ENCODE data around the gene OOSP1.
"Not testable (repeated sequence)": the region's sequence is repeated elsewhere in the genome, so short reads cannot be mapped to it uniquely, and the experiment has no call there.

OOSP1 gene

GRCh38 chr11:59960502-59961381, 22.5 kb downstream of the OOSP1 start:
- DNase-seq: no peak

GRCh38 chr11:59962107-59962482, 23.9 kb downstream of the OOSP1 start:
- no peak for DNase-seq

- no peak for DNase-seq
Observed at GRCh38 chr11:59963733-59964132, 25.5 kb downstream of the OOSP1 start, which contains the start of gene OOSP4A. Gene OOSP4A (plus strand): TSS chr11:59964033. CDS start chr11:59964033, 0 bp downstream.

- DNase-seq: no peak
Observed at GRCh38 chr11:59965424-59965823, 27.2 kb downstream of the OOSP1 start.

- no peak for DNase-seq
Observed at GRCh38 chr11:59966201-59966600, 28.0 kb downstream of the OOSP1 start.

GRCh38 chr11:59967677-59968394, 29.6 kb downstream of the OOSP1 start:
- no peak for DNase-seq

GRCh38 chr11:59968395-59968783, 30.2 kb downstream of the OOSP1 start:
- no peak for DNase-seq

GRCh38 chr11:59973097-59973496, 34.9 kb downstream of the OOSP1 start:
- DNase-seq: no peak

- DNase-seq: no peak
Observed at GRCh38 chr11:59981106-59981770, 43.0 kb downstream of the OOSP1 start.

- not testable (repeated sequence) for DNase-seq
Observed at GRCh38 chr11:59982037-59982436, 43.8 kb downstream of the OOSP1 start.

- no peak for DNase-seq
Observed at GRCh38 chr11:59983212-59983611, 45.0 kb downstream of the OOSP1 start.

- DNase-seq: no peak
Observed at GRCh38 chr11:59984368-59984767, 46.1 kb downstream of the OOSP1 start.

GRCh38 chr11:59990421-59990820, 52.2 kb downstream of the OOSP1 start:
- DNase-seq: no peak

GRCh38 chr11:59992425-59992824, 54.2 kb downstream of the OOSP1 start:
- no peak for DNase-seq

GRCh38 chr11:59997800-59998199, 59.6 kb downstream of the OOSP1 start:
- no peak for DNase-seq

GRCh38 chr11:59999691-60000090, 61.5 kb downstream of the OOSP1 start:
- no peak for DNase-seq

GRCh38 chr11:60003729-60004128, 65.5 kb downstream of the OOSP1 start:
- no peak for DNase-seq

- no peak for DNase-seq
Observed at GRCh38 chr11:60005360-60005759, 67.1 kb downstream of the OOSP1 start.
